Esophagus muscularis mucosa (tissue), 4 donors: ENCODE measurements around the gene ABO.

Experiments
- CTCF ChIP-seq, 3 experiments: fragments of 200-600 bp in 2 of 3; fragments of 450-650 bp in 1 of 3; sonication (generic) in 2 of 3; IDR thresholded peaks; one replicate each; pipeline ENCODE4 v1.5.1; 2017 to 2019; ENCODE audit warnings: antibody characterized with exemption in 3 of 3, mild to moderate bottlenecking in 2 of 3, moderate library complexity in 1 of 3
- EP300 ChIP-seq: sonication (generic); formaldehyde crosslinking; IDR thresholded peaks from one replicate; pipeline ENCODE4 v1.6.1; 2017; ENCODE audit warnings: antibody characterized with exemption
- POLR2A ChIP-seq: fragments of 450-650 bp; IDR thresholded peaks from one replicate; pipeline ENCODE4 v1.6.1; 2017; ENCODE audit warnings: antibody characterized with exemption, moderate library complexity, mild to moderate bottlenecking, low read depth
- POLR2AphosphoS5 ChIP-seq, 2 donors: sonication (generic); formaldehyde crosslinking; IDR thresholded peaks; one replicate each; pipeline ENCODE4 v1.6.1; 2017; ENCODE audit warnings: antibody characterized with exemption in 2 of 2

- TF ChIP-seq POLR2A (no peak), CTCF (IDR thresholded peaks at IDR 0.05) (no peak), POLR2AphosphoS5 (IDR thresholded peaks at IDR 0.05) (no peak), EP300 (no peak)
These were observed 32.0 kb downstream of the ABO start for GRCh38 chr9:133242991-133243390.
